ENCODE results near the gene LHFPL3. TPM values are rescaled to one million over a fixed set of nuclear protein-coding genes. Genes with fewer than 3 reads are reported as not detected.

LHFPL3 gene
- total RNA-seq, 1 experiment from 2014 or later = not detected

GRCh38 chr7:104442481-104442880 is 114.1 kb downstream of the LHFPL3 start:
- POLR2A ChIA-PET (ENCODE audit: low non-redundant PET) = no interaction called here
- no TSS peak for BruUV-seq (replicated peaks)
- intact Hi-C loops (cut with micrococcal nuclease; ENCODE audit: unreplicated experiment) = no loop called here
- H3K27ac ChIP-seq (ENCODE audit: low read depth, low read length, poor library complexity, severe bottlenecking) = no peak overlapping the region
- peaks cover 4% of the 10 kb centered on the region for H3K27me3 ChIP-seq (replicated peaks; ENCODE audit: insufficient read depth, low read depth, low read length, poor library complexity)
- no peak for TF ChIP-seq CTCF (conservative IDR thresholded peaks at IDR 0.05; ENCODE audit: low read depth, low read length)
- TF ChIP-seq EZH2 (IDR thresholded peaks at IDR 0.05; ENCODE audit: borderline replicate concordance, low read depth, low read length, poor library complexity, severe bottlenecking) = no peak
- H3K36me3 ChIP-seq (ENCODE audit: insufficient read depth, low read length, poor library complexity, severe bottlenecking) = no peaks in the 10 kb centered on the region
- H3K4me3 ChIP-seq (ENCODE audit: low read depth, low read length, poor library complexity, severe bottlenecking) = no peak overlapping the region
- CTCF ChIA-PET = no interaction called here
- no peaks in the 10 kb centered on the region for H3K4me1 ChIP-seq (ENCODE audit: insufficient read depth, low read length, poor library complexity, severe bottlenecking)
- no peaks in the 10 kb centered on the region for H3K9me3 ChIP-seq (ENCODE audit: low read depth, low read length, poor library complexity, severe bottlenecking)
- DNase-seq (ENCODE audit: low spot score) = no peak

GRCh38 chr7:104444017-104444416 is 115.6 kb downstream of the LHFPL3 start:
- Histone ChIP-seq H3K9me3 (ENCODE audit: low read depth, low read length, poor library complexity, severe bottlenecking) (no peaks in the 10 kb centered on the region), H3K36me3 (ENCODE audit: insufficient read depth, low read length, poor library complexity, severe bottlenecking) (no peaks in the 10 kb centered on the region), H3K4me3 (ENCODE audit: low read depth, low read length, poor library complexity, severe bottlenecking) (no peak overlapping the region), H3K27me3 (replicated peaks; ENCODE audit: insufficient read depth, low read depth, low read length, poor library complexity) (peaks cover 14% of the 10 kb centered on the region), H3K4me1 (ENCODE audit: insufficient read depth, low read length, poor library complexity, severe bottlenecking) (no peaks in the 10 kb centered on the region), H3K27ac (ENCODE audit: low read depth, low read length, poor library complexity, severe bottlenecking) (no peak overlapping the region)
- DNase-seq (ENCODE audit: low spot score) = no peak
- CTCF ChIA-PET = no interaction called here
- TF ChIP-seq CTCF (conservative IDR thresholded peaks at IDR 0.05; ENCODE audit: low read depth, low read length) = no peak
- no peak for TF ChIP-seq EZH2 (IDR thresholded peaks at IDR 0.05; ENCODE audit: borderline replicate concordance, low read depth, low read length, poor library complexity, severe bottlenecking)
- BruUV-seq (replicated peaks) = no TSS peak
- intact Hi-C loops (cut with micrococcal nuclease; ENCODE audit: unreplicated experiment) = no loop called here
- POLR2A ChIA-PET (ENCODE audit: low non-redundant PET) = no interaction called here

GRCh38 chr7:104445393-104445792 is 117.0 kb downstream of the LHFPL3 start:
- no TSS peak for BruUV-seq (replicated peaks)
- ChIA-PET POLR2A (ENCODE audit: low non-redundant PET) (no interaction called here), CTCF (no interaction called here)
- intact Hi-C loops (cut with micrococcal nuclease; ENCODE audit: unreplicated experiment) = no loop called here
- Histone ChIP-seq H3K4me3 (ENCODE audit: low read depth, low read length, poor library complexity, severe bottlenecking) (no peak overlapping the region), H3K9me3 (ENCODE audit: low read depth, low read length, poor library complexity, severe bottlenecking) (no peaks in the 10 kb centered on the region), H3K27me3 (replicated peaks; ENCODE audit: insufficient read depth, low read depth, low read length, poor library complexity) (peaks cover 14% of the 10 kb centered on the region), H3K4me1 (ENCODE audit: insufficient read depth, low read length, poor library complexity, severe bottlenecking) (no peaks in the 10 kb centered on the region), H3K27ac (ENCODE audit: low read depth, low read length, poor library complexity, severe bottlenecking) (no peak overlapping the region), H3K36me3 (ENCODE audit: insufficient read depth, low read length, poor library complexity, severe bottlenecking) (no peaks in the 10 kb centered on the region)
- no peak for TF ChIP-seq EZH2 (IDR thresholded peaks at IDR 0.05; ENCODE audit: borderline replicate concordance, low read depth, low read length, poor library complexity, severe bottlenecking)
- no peak for TF ChIP-seq CTCF (conservative IDR thresholded peaks at IDR 0.05; ENCODE audit: low read depth, low read length)
- no peak for DNase-seq (ENCODE audit: low spot score)

All from A673 (cell line).